Islet precursor cell (in vitro differentiated cells): ENCODE results near the gene BMP2.

Experiments used
- DNase-seq: peaks from one replicate; pipeline ENCODE4 v3.0.0-alpha.2; 2018

BMP2 gene

GRCh38 chr20:6768228-6769140 is 998 bp downstream of the BMP2 start:
- DNase-seq, result peak; percentile 61

DNA sequence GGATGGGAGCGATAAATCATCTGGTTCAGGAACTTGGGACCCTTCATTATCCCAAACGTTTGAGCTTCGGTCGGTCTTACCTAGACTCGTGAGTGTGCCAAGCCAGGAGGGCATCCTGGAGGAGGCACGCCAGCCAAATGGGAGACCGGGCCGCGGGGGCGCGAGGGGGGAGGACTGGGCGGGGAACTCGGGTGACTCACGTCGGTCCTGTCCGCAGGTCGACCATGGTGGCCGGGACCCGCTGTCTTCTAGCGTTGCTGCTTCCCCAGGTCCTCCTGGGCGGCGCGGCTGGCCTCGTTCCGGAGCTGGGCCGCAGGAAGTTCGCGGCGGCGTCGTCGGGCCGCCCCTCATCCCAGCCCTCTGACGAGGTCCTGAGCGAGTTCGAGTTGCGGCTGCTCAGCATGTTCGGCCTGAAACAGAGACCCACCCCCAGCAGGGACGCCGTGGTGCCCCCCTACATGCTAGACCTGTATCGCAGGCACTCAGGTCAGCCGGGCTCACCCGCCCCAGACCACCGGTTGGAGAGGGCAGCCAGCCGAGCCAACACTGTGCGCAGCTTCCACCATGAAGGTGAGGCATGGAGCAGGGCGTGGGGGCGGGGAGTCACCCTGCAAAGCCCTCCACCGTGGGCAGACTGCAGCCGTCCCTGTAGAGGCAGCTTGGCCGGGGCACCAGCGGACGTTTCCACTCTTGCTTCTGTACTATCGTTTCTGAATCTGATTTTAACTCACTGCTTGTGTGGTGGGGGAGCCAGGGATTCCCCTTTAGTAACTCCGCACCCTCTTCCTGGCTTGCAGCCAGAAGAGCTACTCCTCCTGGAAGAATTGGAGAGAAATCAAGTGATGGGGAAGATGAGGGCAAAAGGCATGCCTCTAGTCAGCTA is 2.7 kb downstream of the BMP2 start:
- peak; percentile 92 for DNase-seq

DNA sequence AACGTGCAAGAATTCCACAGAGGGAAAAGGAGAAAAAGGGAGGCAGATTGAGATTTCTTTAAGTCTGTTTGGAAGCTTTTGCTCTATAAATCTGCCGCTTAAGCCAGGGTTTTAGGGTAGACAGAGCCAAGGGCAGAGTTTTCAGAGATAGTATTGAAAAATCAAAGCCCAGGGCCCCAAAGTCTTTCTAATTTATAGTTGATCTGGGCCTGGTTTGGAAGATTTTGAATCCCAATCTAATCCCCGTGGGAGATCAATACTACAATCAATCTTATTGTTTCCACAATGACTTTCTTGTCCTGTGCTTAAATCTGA is 3.3 kb downstream of the BMP2 start:
- DNase-seq, result no peak

DNA sequence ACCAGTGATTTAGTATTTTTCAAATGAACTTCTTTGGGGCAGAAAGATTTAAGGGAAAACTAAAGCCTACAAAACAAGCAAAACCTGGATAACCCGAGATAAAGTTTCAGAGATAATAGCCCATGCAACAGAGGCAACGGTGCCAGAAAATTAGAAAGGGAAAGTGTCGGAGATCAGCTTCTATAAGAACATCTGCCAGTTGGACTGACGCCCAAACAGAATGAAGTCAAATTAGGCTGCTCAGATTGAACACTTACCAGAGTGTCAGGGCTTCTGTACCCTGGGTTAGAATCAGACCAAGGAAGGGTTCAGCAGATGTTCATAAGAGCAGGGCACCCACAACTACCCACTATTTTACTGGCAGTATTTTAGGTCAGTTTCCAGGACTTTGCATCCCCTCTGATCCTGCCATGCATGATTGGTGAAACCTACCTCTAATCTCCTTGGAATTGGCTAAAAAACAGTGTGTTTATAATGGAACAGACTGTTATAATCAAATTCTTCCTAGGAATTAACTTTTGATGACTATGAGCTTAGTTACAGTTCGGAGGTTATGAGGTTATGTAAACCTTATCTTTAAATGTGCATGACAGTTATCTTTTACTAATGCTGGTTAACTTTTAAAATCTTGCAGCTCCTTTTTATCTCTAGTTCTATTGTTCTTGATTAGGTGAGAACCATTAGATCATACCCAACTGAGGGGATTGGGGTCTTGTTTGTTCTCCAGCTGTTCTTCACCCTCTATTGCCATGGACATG is 13.1 kb downstream of the BMP2 start:
- DNase-seq, result no peak

DNA sequence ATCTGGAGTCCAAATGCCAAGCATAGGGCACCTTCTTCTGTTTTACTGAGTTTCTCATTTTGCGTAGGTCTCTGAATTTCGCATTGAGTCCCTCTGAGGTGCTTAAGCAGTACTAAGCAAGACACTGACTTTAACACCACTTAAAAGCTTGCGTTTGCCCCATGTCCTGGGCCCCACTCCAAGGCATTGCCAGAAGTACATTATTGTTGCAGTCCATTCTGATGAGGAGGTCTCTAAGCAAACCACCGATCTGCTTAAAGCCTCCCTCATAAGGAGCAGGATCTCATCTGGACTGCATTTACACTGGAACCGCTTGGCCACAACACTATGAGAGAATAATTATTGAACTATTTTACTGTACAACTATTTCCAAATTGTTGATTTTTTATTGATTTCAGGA is 16.3 kb downstream of the BMP2 start:
- DNase-seq, result no peak

GRCh38 chr20:6784210-6784631 is 16.7 kb downstream of the BMP2 start:
- no peak for DNase-seq

- no peak for DNase-seq
These were observed 17.3 kb downstream of the BMP2 start for GRCh38 chr20:6784767-6785166.

DNA sequence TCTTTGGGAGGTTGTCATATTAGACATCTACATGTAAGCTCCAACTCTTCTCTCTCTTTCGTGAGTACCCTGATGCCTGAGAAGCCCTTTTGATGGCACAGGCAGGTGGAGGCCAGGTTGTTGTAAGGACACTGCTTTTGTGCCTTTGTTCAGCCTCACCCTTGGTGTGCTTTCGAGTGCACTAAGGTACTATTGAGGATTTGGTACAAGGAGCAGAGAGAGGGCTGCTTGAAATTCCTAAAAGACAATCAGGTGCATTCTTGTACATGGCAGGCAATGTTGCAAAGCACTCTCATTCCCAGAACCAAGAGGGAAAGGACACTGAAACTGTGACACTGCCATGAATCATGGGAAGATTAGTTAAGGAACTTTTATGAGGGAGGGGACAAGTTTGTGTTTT is 19.1 kb downstream of the BMP2 start:
- DNase-seq, result no peak

GRCh38 chr20:6792789-6793188 is 25.3 kb downstream of the BMP2 start:
- no peak for DNase-seq

- DNase-seq, result no peak
These were observed 34.7 kb downstream of the BMP2 start for GRCh38 chr20:6802227-6802626.

GRCh38 chr20:6806275-6806674 is 38.8 kb downstream of the BMP2 start:
- DNase-seq, result no peak

DNA sequence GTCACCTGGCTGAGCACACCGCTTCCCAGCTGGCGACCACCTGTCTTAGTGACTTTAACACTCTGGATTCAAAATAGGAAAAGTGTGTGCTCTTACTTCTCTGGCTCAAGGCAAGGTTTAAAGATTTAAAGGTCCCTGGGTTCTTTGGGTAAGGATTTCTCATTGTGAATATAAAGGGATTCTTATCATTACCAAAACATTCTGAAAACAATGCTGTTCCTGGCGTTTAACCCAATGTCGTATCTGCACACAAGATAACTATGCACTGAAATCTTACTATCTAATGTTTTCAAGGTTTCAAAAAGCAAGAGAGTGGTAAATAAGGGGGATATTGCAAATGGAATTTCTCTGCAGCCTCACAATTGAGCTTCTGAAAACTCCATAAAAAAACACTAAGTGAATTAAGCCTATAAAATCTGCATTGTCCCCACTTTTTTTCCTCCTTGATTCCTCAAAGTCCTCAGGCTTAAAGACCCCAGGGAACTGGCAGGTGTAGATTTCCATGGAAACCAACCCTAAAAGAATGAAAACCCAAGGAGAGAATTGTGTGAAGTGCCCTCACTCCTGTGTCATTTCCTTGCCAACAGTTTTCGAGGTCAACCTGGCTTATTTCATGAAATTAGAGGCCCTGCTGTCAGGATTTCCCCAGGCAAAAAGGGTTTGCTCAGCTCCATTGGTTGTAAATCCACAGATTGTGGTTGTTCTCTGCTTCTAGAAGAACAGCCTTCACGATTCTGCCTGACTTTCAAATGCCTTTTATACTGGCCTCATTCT is 44.0 kb downstream of the BMP2 start:
- DNase-seq, result no peak

GRCh38 chr20:6812530-6812929 is 45.0 kb downstream of the BMP2 start:
- no peak for DNase-seq

DNA sequence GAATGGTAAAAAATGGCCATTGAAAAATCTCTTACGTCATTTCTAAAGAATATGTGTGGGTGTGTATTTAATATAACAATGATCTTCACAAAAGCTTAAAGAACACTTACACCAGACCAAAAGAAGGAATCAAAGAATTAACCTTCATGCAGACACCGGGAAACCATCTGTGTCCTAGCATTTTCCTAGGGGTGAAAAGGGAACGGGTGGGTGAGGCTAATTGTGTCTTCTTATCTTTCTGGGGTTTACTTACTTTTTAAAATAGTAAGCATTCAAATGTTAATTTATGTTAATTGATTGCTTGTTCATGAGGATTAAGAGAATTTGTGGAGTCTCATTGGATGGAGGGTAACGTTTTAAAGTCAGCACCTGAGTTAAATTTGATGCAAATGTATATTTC is 47.5 kb downstream of the BMP2 start:
- DNase-seq, result no peak

GRCh38 chr20:6818033-6818808 is 50.7 kb downstream of the BMP2 start:
- peak; percentile 68 for DNase-seq

DNA sequence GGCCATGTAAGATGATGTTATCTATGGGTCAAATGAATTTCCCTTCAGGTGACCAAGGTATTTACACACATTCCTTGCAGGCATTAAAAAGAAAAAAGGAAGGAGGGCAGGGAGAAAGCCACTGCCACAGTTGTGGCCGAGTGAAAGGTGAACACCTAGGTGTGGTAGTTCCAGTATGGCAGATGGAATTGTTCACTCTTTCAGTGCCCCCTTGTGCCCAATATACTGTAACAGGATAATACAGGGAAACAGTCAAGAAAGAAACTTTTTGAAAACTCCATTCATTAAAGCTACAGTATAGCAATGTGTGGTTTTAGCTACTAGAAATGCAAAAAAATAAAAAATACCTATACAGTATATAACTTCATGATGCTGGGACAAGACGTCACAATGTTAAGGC is 52.1 kb downstream of the BMP2 start:
- DNase-seq, result no peak

GRCh38 chr20:6824401-6824800 is 56.9 kb downstream of the BMP2 start:
- no peak for DNase-seq

DNA sequence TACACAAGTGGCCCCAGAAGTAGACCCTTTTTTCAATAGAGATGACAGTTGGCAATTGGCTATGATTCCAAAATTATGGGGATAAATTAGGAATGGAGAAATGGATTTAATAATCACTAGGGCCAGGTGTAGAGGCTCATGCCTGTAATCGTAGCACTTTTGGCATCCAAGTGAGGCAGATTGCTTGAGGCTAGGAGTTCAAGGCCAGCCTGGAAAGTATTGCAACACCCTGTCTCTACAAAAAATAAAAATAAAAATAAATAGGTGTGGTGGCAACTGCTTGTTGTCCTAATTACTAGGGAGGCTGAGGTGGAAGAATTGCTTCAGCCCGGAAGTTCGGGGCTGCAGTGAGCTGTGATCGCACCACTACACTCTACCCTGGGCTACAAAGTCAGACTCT is 60.0 kb downstream of the BMP2 start:
- DNase-seq, result no peak

GRCh38 chr20:6828794-6829423 is 61.4 kb downstream of the BMP2 start:
- DNase-seq, result peak; percentile 80

DNA sequence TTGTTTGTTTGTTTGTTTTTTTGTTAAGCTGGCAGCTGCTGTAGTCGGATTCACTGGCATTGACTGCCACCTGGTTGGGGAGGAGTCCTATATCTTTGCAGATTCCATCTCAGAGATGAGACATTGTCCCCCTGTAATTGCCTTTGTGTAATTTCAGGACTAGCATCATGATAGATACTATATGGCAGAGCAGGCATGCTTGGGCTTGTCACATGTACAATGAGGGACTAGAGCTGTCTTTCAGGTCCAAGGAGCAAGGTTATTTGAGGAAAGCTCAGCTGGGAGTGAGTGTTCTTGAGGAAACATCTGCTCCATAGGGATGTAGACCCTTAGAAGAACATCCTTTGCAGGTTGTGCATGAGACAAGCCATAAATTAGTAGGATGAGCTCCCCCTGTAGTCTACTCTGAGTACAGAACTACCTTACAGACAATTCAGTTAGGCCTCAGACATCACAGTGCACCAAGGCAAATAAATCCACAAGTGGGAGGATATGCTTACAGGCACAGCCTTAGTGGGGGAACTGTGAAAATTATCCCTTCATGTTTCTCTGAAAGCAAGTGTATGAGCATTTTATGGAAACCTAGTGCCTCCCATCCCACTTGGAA is 62.1 kb downstream of the BMP2 start:
- no peak for DNase-seq
